Measurements from ENCODE around the gene KANSL1.
"Not testable (repeated sequence)": the region's sequence is repeated elsewhere in the genome, so short reads cannot be mapped to it uniquely, and the experiment has no call there.

The KANSL1 gene

GRCh38 chr17:46117850-46118696 lies 75.2 kb downstream of the KANSL1 start:
- in situ Hi-C loops (cut with HindIII; ENCODE audit: low sequenced_read_pairs): no loop called here

- in situ Hi-C loops (cut with HindIII; ENCODE audit: low sequenced_read_pairs): no loop called here
These were observed 76.1 kb downstream of the KANSL1 start for GRCh38 chr17:46117117-46117516.

- in situ Hi-C loops (cut with HindIII; ENCODE audit: low sequenced_read_pairs): no loop called here
These were observed 77.5 kb downstream of the KANSL1 start for GRCh38 chr17:46115699-46116098.

- in situ Hi-C loops (cut with HindIII; ENCODE audit: low sequenced_read_pairs): not testable (repeated sequence)
These were observed 82.0 kb downstream of the KANSL1 start for GRCh38 chr17:46111236-46111635.

GRCh38 chr17:46110219-46110618 lies 83.0 kb downstream of the KANSL1 start:
- in situ Hi-C loops (cut with HindIII; ENCODE audit: low sequenced_read_pairs): no loop called here

GRCh38 chr17:46109603-46110189 lies 83.5 kb downstream of the KANSL1 start:
- in situ Hi-C loops (cut with HindIII; ENCODE audit: low sequenced_read_pairs): no loop called here

- in situ Hi-C loops (cut with HindIII; ENCODE audit: low sequenced_read_pairs): no loop called here
These were observed 84.6 kb downstream of the KANSL1 start for GRCh38 chr17:46108550-46109110.

- in situ Hi-C loops (cut with HindIII; ENCODE audit: low sequenced_read_pairs): no loop called here
These were observed 85.1 kb downstream of the KANSL1 start for GRCh38 chr17:46108120-46108519.

- in situ Hi-C loops (cut with HindIII; ENCODE audit: low sequenced_read_pairs): no loop called here
These were observed 86.1 kb downstream of the KANSL1 start for GRCh38 chr17:46106966-46107644.

GRCh38 chr17:46102806-46103205 lies 90.4 kb downstream of the KANSL1 start:
- in situ Hi-C loops (cut with HindIII; ENCODE audit: low sequenced_read_pairs): not testable (repeated sequence)

- in situ Hi-C loops (cut with HindIII; ENCODE audit: low sequenced_read_pairs): not testable (repeated sequence)
These were observed 91.2 kb downstream of the KANSL1 start for GRCh38 chr17:46101785-46102617.

- in situ Hi-C loops (cut with HindIII; ENCODE audit: low sequenced_read_pairs): no loop called here
These were observed 92.6 kb downstream of the KANSL1 start for GRCh38 chr17:46100590-46100989.

GRCh38 chr17:46099865-46100264 lies 93.4 kb downstream of the KANSL1 start:
- in situ Hi-C loops (cut with HindIII; ENCODE audit: low sequenced_read_pairs): no loop called here

- in situ Hi-C loops (cut with HindIII; ENCODE audit: low sequenced_read_pairs): no loop called here
These were observed 95.7 kb downstream of the KANSL1 start for GRCh38 chr17:46097497-46097896.

- in situ Hi-C loops (cut with HindIII; ENCODE audit: low sequenced_read_pairs): no loop called here
These were observed 100.2 kb downstream of the KANSL1 start for GRCh38 chr17:46092991-46093390.

GRCh38 chr17:46090871-46091270 lies 102.4 kb downstream of the KANSL1 start:
- in situ Hi-C loops (cut with HindIII; ENCODE audit: low sequenced_read_pairs): no loop called here

- in situ Hi-C loops (cut with HindIII; ENCODE audit: low sequenced_read_pairs): no loop called here
These were observed 103.8 kb downstream of the KANSL1 start for GRCh38 chr17:46089389-46089965.

GRCh38 chr17:46088595-46088994 lies 104.6 kb downstream of the KANSL1 start:
- in situ Hi-C loops (cut with HindIII; ENCODE audit: low sequenced_read_pairs): no loop called here

GRCh38 chr17:46087871-46088270 lies 105.4 kb downstream of the KANSL1 start:
- in situ Hi-C loops (cut with HindIII; ENCODE audit: low sequenced_read_pairs): not testable (repeated sequence)

GRCh38 chr17:46086821-46087220 lies 106.4 kb downstream of the KANSL1 start:
- in situ Hi-C loops (cut with HindIII; ENCODE audit: low sequenced_read_pairs): no loop called here
